HepG2 (cell line): ENCODE data around the gene CARHSP1. TPM values are rescaled to one million over a fixed set of nuclear protein-coding genes. Genes with fewer than 3 reads are reported as not detected.
A peak's percentile ranks its signal among the peaks of the same experiment; 100 is the strongest.

Source experiments
- CREM ChIP-seq, 2 experiments: sonication (generic) in 1 of 2; formaldehyde crosslinking in 1 of 2; IDR thresholded peaks; 2 replicates each; pipeline versions ENCODE4 v1.4.0 to v1.6.1; 2016 to 2020; ENCODE audit warnings: antibody characterized with exemption in 1 of 2, mild to moderate bottlenecking in 1 of 2, missing genetic modification reagents in 1 of 2
- HNRNPLL ChIP-seq: fragments of 200-400 bp; formaldehyde crosslinking; IDR thresholded peaks from 2 replicates; pipeline ENCODE4 v1.6.1; 2017; ENCODE audit warnings: mild to moderate bottlenecking, low read depth, low read length; ENCODE audit not compliant: poor library complexity, severe bottlenecking
- MEIS2 ChIP-seq: sonication (generic); formaldehyde crosslinking; IDR thresholded peaks from 2 replicates; pipeline ENCODE4 v1.9.0; 2021; ENCODE audit warnings: mild to moderate bottlenecking, missing genetic modification reagents
- MLXIP ChIP-seq: sonication (generic); formaldehyde crosslinking; IDR thresholded peaks from 2 replicates; pipeline ENCODE4 v1.9.0; 2021; ENCODE audit warnings: missing genetic modification reagents, borderline replicate concordance
- NFYC ChIP-seq: IDR thresholded peaks from 2 replicates; pipeline ENCODE4 v1.6.1; 2016; ENCODE audit warnings: missing genetic modification reagents, missing compliant biosample characterization
- PATZ1 ChIP-seq: sonication (generic); formaldehyde crosslinking; IDR thresholded peaks from 2 replicates; pipeline ENCODE4 v1.4.0; 2020; ENCODE audit warnings: missing genetic modification reagents
- SCMH1 ChIP-seq: sonication (generic); formaldehyde crosslinking; IDR thresholded peaks from 2 replicates; pipeline ENCODE4 v1.9.0; 2021; ENCODE audit warnings: missing genetic modification reagents, mild to moderate bottlenecking, borderline replicate concordance
- THAP11 ChIP-seq: IDR thresholded peaks from 2 replicates; pipeline ENCODE4 v1.6.1; 2016; ENCODE audit warnings: missing biosample characterization, missing genetic modification reagents
- XRCC5 ChIP-seq: fragments of 200-400 bp; formaldehyde crosslinking; optimal IDR thresholded peaks from 2 replicates; pipeline ENCODE3; 2017; ENCODE audit warnings: mild to moderate bottlenecking, low read length
- ZBTB2 ChIP-seq: sonication (generic); formaldehyde crosslinking; IDR thresholded peaks from 2 replicates; pipeline ENCODE4 v1.8.0; 2022; ENCODE audit warnings: low read depth, missing genetic modification reagents
- ZBTB49 ChIP-seq: sonication (generic); formaldehyde crosslinking; IDR thresholded peaks from 2 replicates; pipeline ENCODE4 v1.4.0; 2020; ENCODE audit warnings: missing genetic modification reagents, borderline replicate concordance
- ZFP1 ChIP-seq: IDR thresholded peaks from 2 replicates; pipeline ENCODE4 v1.6.1; 2016
- ZFP90 ChIP-seq: sonication (generic); formaldehyde crosslinking; IDR thresholded peaks from 2 replicates; pipeline ENCODE4 v1.8.0; 2022; ENCODE audit warnings: missing genetic modification reagents, mild to moderate bottlenecking, inconsistent platforms, borderline replicate concordance
- ZNF263 ChIP-seq: sonication (generic); formaldehyde crosslinking; IDR thresholded peaks from 2 replicates; pipeline ENCODE4 v1.4.0; 2020; ENCODE audit warnings: missing genetic modification reagents
- ZNF281 ChIP-seq: sonication (generic); formaldehyde crosslinking; IDR thresholded peaks from 2 replicates; pipeline ENCODE4 v1.4.0; 2020; ENCODE audit warnings: missing genetic modification reagents, borderline replicate concordance
- ZNF776 ChIP-seq: sonication (generic); formaldehyde crosslinking; IDR thresholded peaks from 2 replicates; pipeline ENCODE4 v1.4.0; 2020; ENCODE audit warnings: mild to moderate bottlenecking, missing genetic modification reagents
- ZNF781 ChIP-seq: sonication (generic); formaldehyde crosslinking; IDR thresholded peaks from 2 replicates; pipeline ENCODE4 v1.5.1; 2020; ENCODE audit warnings: borderline replicate concordance, mild to moderate bottlenecking, missing genetic modification reagents; ENCODE audit errors: not compliant biosample characterization
- ZNF788 ChIP-seq: sonication (generic); formaldehyde crosslinking; IDR thresholded peaks from 2 replicates; pipeline ENCODE4 v1.5.0; 2020; ENCODE audit warnings: mild to moderate bottlenecking, missing genetic modification reagents, borderline replicate concordance
- polyA plus RNA-seq, 8 experiments: library from polyadenylated mRNA; depleted of rRNA in 3 of 8; stranded (reverse) in 7 of 8; unstranded in 1 of 8; fragments of >200 nt; fragmentation: Illumina TruSeq in 4 of 8; extraction: Trizol in 4 of 8; gene quantifications; 2 replicates each; pipeline versions ENCODE4 v1.2.1 to v1.2.3, GENCODE V29; 2011 to 2016; ENCODE audit warnings: low read depth in 4 of 8, missing spikeins in 1 of 8, mixed read lengths in 1 of 8; ENCODE audit not compliant: insufficient read depth in 1 of 8
- total RNA-seq, 5 experiments: library from RNA; depleted of rRNA; stranded (reverse); fragments of >200 nt; fragmentation: Illumina TruSeq; extraction: Trizol; gene quantifications; 2 replicates each; pipeline ENCODE4 v1.2.3, GENCODE V29; 2016; ENCODE audit warnings: low read depth in 1 of 5

CARHSP1 gene
- total and polyA plus RNA-seq, 2 of the 13 experiments (the other 11 are each of a cell fraction or from before 2014, with no cell fraction given): 173 to 345 TPM

GRCh38 chr16:8878523-8878911 is 9.7 kb upstream of the CARHSP1 start (continued):
- TF ChIP-seq ZBTB49 (CRISPR knock-in tag): no peak
- no peak for TF ChIP-seq ZBTB2
- TF ChIP-seq XRCC5: peak; percentile 26
- no peak for TF ChIP-seq CREM (IDR thresholded peaks at IDR 0.05)
- TF ChIP-seq CREM (CRISPR knock-in tag; IDR thresholded peaks at IDR 0.05): no peak
- TF ChIP-seq ZNF788 (CRISPR knock-in tag): no peak
- TF ChIP-seq HNRNPLL: no peak
- TF ChIP-seq ZNF281 (CRISPR knock-in tag): peak; percentile 87
- no peak for TF ChIP-seq ZNF781 (CRISPR knock-in tag)
- 0 out of 2 replicates have a peak, but pooled peaks have one; percentile 16 for TF ChIP-seq THAP11 (CRISPR knock-in tag)
- TF ChIP-seq NFYC: no peak
- TF ChIP-seq ZNF263 (CRISPR knock-in tag): no peak
- TF ChIP-seq MLXIP (CRISPR knock-in tag): no peak
- TF ChIP-seq MEIS2 (CRISPR knock-in tag): no peak
- no peak for TF ChIP-seq SCMH1
- TF ChIP-seq ZFP1 (CRISPR knock-in tag): no peak
- TF ChIP-seq PATZ1: peak; percentile 57; the same call in 1 of the 2 replicates
- no peak for TF ChIP-seq ZFP90
- TF ChIP-seq ZNF776 (CRISPR knock-in tag): no peak
